ENCODE data around the gene PAPSS1.

- TF ChIP-seq CTCF (IDR thresholded peaks at IDR 0.05; ENCODE audit: insufficient read depth, low read length): peak; percentile 84
- TF ChIP-seq REST (IDR thresholded peaks at IDR 0.05; ENCODE audit: insufficient replicate concordance, low read depth): no peak
- TF ChIP-seq POLR2AphosphoS5 (IDR thresholded peaks at IDR 0.05; ENCODE audit: low read depth): no peak
- TF ChIP-seq GABPA (IDR thresholded peaks at IDR 0.05; ENCODE audit: low read depth): no peak
- no peak for TF ChIP-seq SPI1 (IDR thresholded peaks at IDR 0.05; ENCODE audit: borderline replicate concordance, low read depth)
These were observed 17.0 kb upstream of the PAPSS1 start for GRCh38 chr4:107736924-107737448.
